ENCODE data around the gene RNF224. TPM values are rescaled to one million over a fixed set of nuclear protein-coding genes. Genes with fewer than 3 reads are reported as not detected.
"Not testable (repeated sequence)": the region's sequence is repeated elsewhere in the genome, so short reads cannot be mapped to it uniquely, and the experiment has no call there.

Gene RNF224
- total and polyA plus RNA-seq, 10 of the 15 experiments (the other 5 are each of a cell fraction or from before 2014, with no cell fraction given): not detected

DNA sequence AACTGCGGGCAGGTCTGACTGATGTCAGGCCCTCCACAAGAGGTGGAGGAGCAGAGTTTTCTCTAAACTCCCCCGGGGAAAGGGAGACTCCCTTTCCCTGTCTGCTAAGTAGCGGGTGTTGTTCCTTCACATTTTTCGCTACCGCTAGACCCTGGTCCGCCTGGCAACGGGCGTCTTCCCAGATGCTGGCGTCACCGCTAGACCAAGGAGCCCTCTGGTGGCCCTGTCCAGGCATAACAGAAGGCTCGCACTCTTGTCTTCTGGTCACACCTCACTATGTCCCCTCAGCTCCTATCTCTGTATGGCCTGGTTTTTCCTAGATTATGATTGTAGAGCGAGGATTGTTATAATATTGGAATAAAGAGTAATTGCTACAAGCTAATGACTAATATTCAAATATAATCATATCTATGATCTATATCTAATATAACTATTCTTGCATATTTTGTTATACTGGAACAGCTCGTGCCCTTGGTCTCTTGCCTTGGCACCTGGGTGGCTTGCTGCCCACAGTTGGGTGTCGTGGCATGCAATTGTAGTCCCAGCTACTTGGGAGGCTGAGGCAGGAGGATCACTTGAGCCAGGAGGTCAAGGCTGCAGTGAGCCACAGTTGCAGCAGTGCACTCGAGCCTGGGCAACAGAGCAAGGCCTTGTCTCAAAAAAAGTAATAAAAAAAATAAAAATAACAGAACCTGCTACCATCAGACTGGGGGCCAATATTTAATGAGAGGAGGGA lies 35.0 kb downstream of the RNF224 start:
- peaks cover 8 to 11% of the 10 kb centered on the region in 2 experiments for H3K36me3 ChIP-seq (ENCODE audit: control insufficient read depth in 2 of 2, insufficient read depth in 2 of 2, low read length in 1 of 2)
- RAD21 ChIA-PET (ENCODE audit: unreplicated experiment): interaction anchor here (0.8 to 1.7 kb wide), 4 partner anchors 15 to 146 kb away, joined by 4 to 6 read pairs (median 4); partner anchors contain the start of gene TOR4A
- FAIRE-seq; H3K27ac ChIP-seq (ENCODE audit: control insufficient read depth, insufficient read depth); H3K79me2 ChIP-seq (ENCODE audit: control insufficient read depth, insufficient read depth, low read length); H3K4me2 ChIP-seq (ENCODE audit: control insufficient read depth, insufficient read depth); in situ Hi-C loops (cut with MboI); ATAC-seq; BruUV-seq (replicated peaks); H3K9me3 ChIP-seq (replicated peaks; ENCODE audit: control insufficient read depth, insufficient read depth, low read length); H3K4me3 ChIP-seq; H3K4me1 ChIP-seq (ENCODE audit: control insufficient read depth, insufficient read depth, low read length); H3K27me3 ChIP-seq (replicated peaks in 1 of 2; ENCODE audit: control insufficient read depth in 2 of 2, insufficient read depth in 2 of 2, low read length in 1 of 2); H2AFZ ChIP-seq (ENCODE audit: control insufficient read depth, low read depth, low read length); DNase-seq (ENCODE audit: low read depth, low spot score); H3K9ac ChIP-seq (ENCODE audit: control insufficient read depth, insufficient read depth, low read length); intact Hi-C loops (cut with micrococcal nuclease; ENCODE audit: unreplicated experiment); H4K20me1 ChIP-seq (ENCODE audit: control insufficient read depth, insufficient read depth): not testable (repeated sequence)
- POLR2A ChIA-PET: interaction anchor here (0.6 to 1.1 kb wide), 2 partner anchors 14 to 22 kb away, joined by 3 to 4 read pairs; partner anchors contain the start of gene TUBB4B
- SMC1A ChIA-PET (ENCODE audit: uncharacterized antibody, unreplicated experiment): interaction anchor here (1.2 to 1.4 kb wide), 2 partner anchors 26 to 73 kb away, joined by 3 to 5 read pairs; no protein-coding TSS in a partner anchor
- TF ChIP-seq, protein P1, sequence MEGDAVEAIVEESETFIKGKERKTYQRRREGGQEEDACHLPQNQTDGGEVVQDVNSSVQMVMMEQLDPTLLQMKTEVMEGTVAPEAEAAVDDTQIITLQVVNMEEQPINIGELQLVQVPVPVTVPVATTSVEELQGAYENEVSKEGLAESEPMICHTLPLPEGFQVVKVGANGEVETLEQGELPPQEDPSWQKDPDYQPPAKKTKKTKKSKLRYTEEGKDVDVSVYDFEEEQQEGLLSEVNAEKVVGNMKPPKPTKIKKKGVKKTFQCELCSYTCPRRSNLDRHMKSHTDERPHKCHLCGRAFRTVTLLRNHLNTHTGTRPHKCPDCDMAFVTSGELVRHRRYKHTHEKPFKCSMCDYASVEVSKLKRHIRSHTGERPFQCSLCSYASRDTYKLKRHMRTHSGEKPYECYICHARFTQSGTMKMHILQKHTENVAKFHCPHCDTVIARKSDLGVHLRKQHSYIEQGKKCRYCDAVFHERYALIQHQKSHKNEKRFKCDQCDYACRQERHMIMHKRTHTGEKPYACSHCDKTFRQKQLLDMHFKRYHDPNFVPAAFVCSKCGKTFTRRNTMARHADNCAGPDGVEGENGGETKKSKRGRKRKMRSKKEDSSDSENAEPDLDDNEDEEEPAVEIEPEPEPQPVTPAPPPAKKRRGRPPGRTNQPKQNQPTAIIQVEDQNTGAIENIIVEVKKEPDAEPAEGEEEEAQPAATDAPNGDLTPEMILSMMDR (IDR thresholded peaks at IDR 0.05 in 2 of 3, conservative IDR thresholded peaks at IDR 0.05 in 1 of 3; ENCODE audit: control insufficient read depth in 2 of 3, extremely low read depth in 1 of 3, insufficient read depth in 1 of 3, low read depth in 3 of 3, low read length in 3 of 3): peak in 2 of 3 experiments; percentile 16 to 46; a peak in 3 of 6 replicates
- TF ChIP-seq, protein P2, sequence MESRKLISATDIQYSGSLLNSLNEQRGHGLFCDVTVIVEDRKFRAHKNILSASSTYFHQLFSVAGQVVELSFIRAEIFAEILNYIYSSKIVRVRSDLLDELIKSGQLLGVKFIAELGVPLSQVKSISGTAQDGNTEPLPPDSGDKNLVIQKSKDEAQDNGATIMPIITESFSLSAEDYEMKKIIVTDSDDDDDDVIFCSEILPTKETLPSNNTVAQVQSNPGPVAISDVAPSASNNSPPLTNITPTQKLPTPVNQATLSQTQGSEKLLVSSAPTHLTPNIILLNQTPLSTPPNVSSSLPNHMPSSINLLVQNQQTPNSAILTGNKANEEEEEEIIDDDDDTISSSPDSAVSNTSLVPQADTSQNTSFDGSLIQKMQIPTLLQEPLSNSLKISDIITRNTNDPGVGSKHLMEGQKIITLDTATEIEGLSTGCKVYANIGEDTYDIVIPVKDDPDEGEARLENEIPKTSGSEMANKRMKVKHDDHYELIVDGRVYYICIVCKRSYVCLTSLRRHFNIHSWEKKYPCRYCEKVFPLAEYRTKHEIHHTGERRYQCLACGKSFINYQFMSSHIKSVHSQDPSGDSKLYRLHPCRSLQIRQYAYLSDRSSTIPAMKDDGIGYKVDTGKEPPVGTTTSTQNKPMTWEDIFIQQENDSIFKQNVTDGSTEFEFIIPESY (IDR thresholded peaks at IDR 0.05): peak; percentile 93
- TF ChIP-seq IKZF1 (conservative IDR thresholded peaks at IDR 0.05): 0 out of 2 replicates have a peak, but pooled peaks have one; percentile 16
- WGBS (ENCODE audit: insufficient coverage, insufficient replicate concordance, low lambda C conversion rate, missing lambda C conversion rate): 73% methylated on average over 15 of the region's 15 CpGs
- CTCF ChIA-PET: interaction anchor here (0.6 to 2.2 kb wide), 6 partner anchors 11 to 67 kb away, joined by 3 to 24 read pairs (median 4); partner anchors contain the start of genes TOR4A and TUBB4B

All from GM12878 (cell line).